Measurements from ENCODE around the gene GCSAML.
"Not testable (repeated sequence)": the region's sequence is repeated elsewhere in the genome, so short reads cannot be mapped to it uniquely, and the experiment has no call there.

GCSAML gene

DNA sequence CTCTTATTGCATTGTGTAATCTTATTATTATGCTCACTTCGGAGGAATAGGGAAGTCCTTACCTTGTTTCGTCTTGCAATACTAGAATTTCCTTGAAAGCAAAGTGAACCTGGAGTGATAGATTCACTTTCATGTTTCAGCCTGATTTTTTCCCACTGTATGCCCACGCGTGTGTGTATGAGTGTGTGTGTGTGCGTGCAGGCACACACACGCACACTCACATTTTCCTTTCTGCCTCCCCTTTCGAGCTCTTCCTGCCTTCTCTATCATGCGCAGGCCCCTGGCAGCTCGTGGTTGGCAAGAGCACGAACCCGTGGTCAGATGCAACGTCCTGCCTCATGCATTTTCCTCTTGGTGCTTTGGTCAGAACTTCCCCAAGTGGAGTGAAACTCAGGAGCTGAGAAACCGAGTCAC is at the start of gene GCSAML:
GCSAML (plus strand) TSS at position 366 of the 414 bp plus-strand sequence. CDS start 58 bp downstream, outside the sequence.
- H3K9ac ChIP-seq (ENCODE audit: low read depth in 1 of 2, low read length in 2 of 2) = no peak within 1 kb of the TSS
- no peaks in the 10 kb centered on the region for H3K9me3 ChIP-seq (ENCODE audit: control insufficient read depth in 2 of 2, low read length in 2 of 2)
- H3K4me3 ChIP-seq (ENCODE audit: low read length in 2 of 2) = peak within 1 kb of the TSS in 1 of 2 donors; percentile 14
- H3K4me1 ChIP-seq (ENCODE audit: control insufficient read depth in 2 of 2, insufficient read depth in 2 of 2, low read length in 2 of 2) = no peaks in the 10 kb centered on the region
- no peaks in the 10 kb centered on the region for H3K27me3 ChIP-seq (ENCODE audit: control insufficient read depth in 2 of 2, insufficient read depth in 2 of 2, low read length in 2 of 2)
- H3K36me3 ChIP-seq (ENCODE audit: control insufficient read depth in 2 of 2, insufficient read depth in 2 of 2, low read length in 2 of 2) = no peaks in the 10 kb centered on the region
- no peak within 1 kb of the TSS for H3K27ac ChIP-seq (ENCODE audit: low read depth in 2 of 2, low read length in 2 of 2)

DNA sequence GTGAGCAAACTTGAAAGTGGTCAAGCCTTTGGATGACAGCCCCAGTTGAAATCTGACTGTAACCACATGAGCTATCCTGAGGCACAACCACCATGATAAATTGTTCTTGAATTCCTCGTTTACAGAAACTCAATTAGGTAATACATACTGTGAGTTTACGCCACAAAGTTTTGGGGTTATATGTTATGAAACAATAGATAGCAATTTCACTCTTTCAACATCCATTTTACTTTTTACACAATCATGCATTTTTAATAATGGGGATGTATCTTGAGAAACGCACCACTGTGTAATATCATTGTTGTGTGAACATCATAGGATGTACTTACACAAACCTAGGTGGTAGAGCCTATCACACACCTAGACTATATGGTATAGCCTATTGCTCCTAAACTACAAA is 48.1 kb upstream of the GCSAML start:
- Histone ChIP-seq H3K36me3 (ENCODE audit: control insufficient read depth in 2 of 2, insufficient read depth in 2 of 2, low read length in 2 of 2) (no peaks in the 10 kb centered on the region), H3K27ac (ENCODE audit: low read depth in 2 of 2, low read length in 2 of 2) (no peak overlapping the region), H3K4me1 (ENCODE audit: control insufficient read depth in 2 of 2, insufficient read depth in 2 of 2, low read length in 2 of 2) (peaks cover 0 to 3% of the 10 kb centered on the region in 2 donors), H3K9me3 (ENCODE audit: control insufficient read depth in 2 of 2, low read length in 2 of 2) (no peaks in the 10 kb centered on the region), H3K9ac (ENCODE audit: low read depth in 1 of 2, low read length in 2 of 2) (no peak overlapping the region), H3K4me3 (ENCODE audit: low read length in 2 of 2) (no peak overlapping the region), H3K27me3 (ENCODE audit: control insufficient read depth in 2 of 2, insufficient read depth in 2 of 2, low read length in 2 of 2) (peaks cover 0 to 2% of the 10 kb centered on the region in 2 donors)

DNA sequence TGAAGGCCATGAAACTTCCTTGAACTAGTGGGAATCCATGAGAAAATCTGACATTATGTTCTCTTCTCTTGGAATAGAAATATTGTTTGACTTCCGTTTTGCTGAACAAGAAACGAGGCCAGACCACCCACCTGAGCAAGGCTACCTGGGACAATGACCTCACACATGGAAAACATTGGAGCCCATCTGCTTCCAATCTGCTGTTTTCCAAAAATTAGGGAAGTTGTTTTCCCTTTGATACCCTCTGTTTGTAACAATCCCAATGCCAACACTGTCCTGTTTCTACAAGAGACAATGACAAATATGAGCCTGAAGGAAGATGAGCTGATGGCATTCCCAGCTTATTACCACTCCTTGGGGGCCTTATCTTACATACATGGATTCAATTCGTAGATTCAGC is 42.1 kb upstream of the GCSAML start:
- Histone ChIP-seq H3K27me3 (ENCODE audit: control insufficient read depth in 2 of 2, insufficient read depth in 2 of 2, low read length in 2 of 2) (no peaks in the 10 kb centered on the region), H3K9me3 (ENCODE audit: control insufficient read depth in 2 of 2, low read length in 2 of 2) (no peaks in the 10 kb centered on the region), H3K9ac (ENCODE audit: low read depth in 1 of 2, low read length in 2 of 2) (no peak overlapping the region), H3K4me1 (ENCODE audit: control insufficient read depth in 2 of 2, insufficient read depth in 2 of 2, low read length in 2 of 2) (no peaks in the 10 kb centered on the region), H3K36me3 (ENCODE audit: control insufficient read depth in 2 of 2, insufficient read depth in 2 of 2, low read length in 2 of 2) (no peaks in the 10 kb centered on the region), H3K4me3 (ENCODE audit: low read length in 2 of 2) (no peak overlapping the region), H3K27ac (ENCODE audit: low read depth in 2 of 2, low read length in 2 of 2) (no peak overlapping the region)

DNA sequence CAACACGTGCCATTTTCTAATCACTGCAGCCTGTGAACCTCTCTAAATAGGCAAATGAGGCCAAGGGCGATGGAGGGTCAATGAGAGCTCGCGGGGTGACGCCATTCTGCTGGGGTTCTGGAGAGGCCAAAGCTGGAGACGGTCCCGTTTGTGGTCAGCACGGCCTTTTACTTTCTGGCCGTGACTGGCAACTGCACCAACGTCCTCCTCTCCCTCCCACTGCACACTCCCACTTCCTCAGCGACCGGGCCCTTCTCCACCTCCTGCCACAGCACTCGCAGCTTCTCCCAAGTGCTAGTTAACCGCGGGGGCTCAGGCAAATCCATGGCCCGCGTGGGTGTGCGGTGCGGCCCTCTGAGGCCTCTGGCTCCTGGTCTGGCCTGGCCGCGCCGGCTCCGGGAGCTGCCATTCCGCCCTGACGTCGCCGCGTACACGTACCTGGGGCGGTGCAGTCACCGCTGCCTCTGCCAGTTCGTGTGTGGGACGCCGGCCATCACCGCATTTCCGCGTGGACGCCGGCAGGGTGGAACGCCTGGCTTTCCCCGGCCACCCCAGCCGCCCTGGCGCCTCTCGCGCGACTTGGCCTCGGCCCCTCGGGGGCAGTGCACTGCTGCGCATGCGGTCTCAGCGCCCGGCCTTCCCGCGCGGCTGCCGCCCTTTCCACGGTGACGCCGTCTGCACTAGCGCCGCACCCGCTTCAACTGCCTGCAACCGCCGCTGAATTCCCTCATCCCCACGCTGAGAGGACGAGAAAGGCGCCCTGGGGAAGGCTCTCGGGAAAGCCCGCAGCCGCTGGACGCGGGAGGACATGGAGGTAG is 30.9 kb upstream of the GCSAML start:
- no peaks in the 10 kb centered on the region for H3K36me3 ChIP-seq (ENCODE audit: control insufficient read depth in 2 of 2, insufficient read depth in 2 of 2, low read length in 2 of 2)
- no peaks in the 10 kb centered on the region for H3K4me1 ChIP-seq (ENCODE audit: control insufficient read depth in 2 of 2, insufficient read depth in 2 of 2, low read length in 2 of 2)
- no peak overlapping the region for H3K9ac ChIP-seq (ENCODE audit: low read depth in 1 of 2, low read length in 2 of 2)
- H3K27me3 ChIP-seq (ENCODE audit: control insufficient read depth in 2 of 2, insufficient read depth in 2 of 2, low read length in 2 of 2) = no peaks in the 10 kb centered on the region
- H3K4me3 ChIP-seq (ENCODE audit: low read length in 2 of 2) = no peak overlapping the region
- no peak overlapping the region for H3K27ac ChIP-seq (ENCODE audit: low read depth in 2 of 2, low read length in 2 of 2)
- H3K9me3 ChIP-seq (ENCODE audit: control insufficient read depth in 2 of 2, low read length in 2 of 2) = no peaks in the 10 kb centered on the region

DNA sequence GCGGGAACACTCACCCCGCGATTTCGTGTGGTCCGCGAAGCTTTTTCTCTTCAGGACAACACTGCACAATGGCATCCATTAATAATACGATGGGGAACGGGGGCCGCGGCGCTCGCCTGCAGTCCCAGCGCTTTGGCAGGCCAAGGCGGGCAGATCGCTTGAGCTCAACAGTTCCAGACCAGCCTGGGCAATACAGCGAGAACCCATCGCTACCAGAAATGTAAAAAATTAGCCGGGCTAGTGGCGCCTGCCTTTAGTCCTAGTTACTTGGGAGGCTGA is 30.4 kb upstream of the GCSAML start:
- Histone ChIP-seq H3K27me3 (ENCODE audit: control insufficient read depth in 2 of 2, insufficient read depth in 2 of 2, low read length in 2 of 2) (no peaks in the 10 kb centered on the region), H3K9ac (ENCODE audit: low read depth in 1 of 2, low read length in 2 of 2) (no peak overlapping the region), H3K4me3 (ENCODE audit: low read length in 2 of 2) (no peak overlapping the region), H3K27ac (ENCODE audit: low read depth in 2 of 2, low read length in 2 of 2) (no peak overlapping the region), H3K9me3 (ENCODE audit: control insufficient read depth in 2 of 2, low read length in 2 of 2) (no peaks in the 10 kb centered on the region), H3K36me3 (ENCODE audit: control insufficient read depth in 2 of 2, insufficient read depth in 2 of 2, low read length in 2 of 2) (no peaks in the 10 kb centered on the region), H3K4me1 (ENCODE audit: control insufficient read depth in 2 of 2, insufficient read depth in 2 of 2, low read length in 2 of 2) (no peaks in the 10 kb centered on the region)

DNA sequence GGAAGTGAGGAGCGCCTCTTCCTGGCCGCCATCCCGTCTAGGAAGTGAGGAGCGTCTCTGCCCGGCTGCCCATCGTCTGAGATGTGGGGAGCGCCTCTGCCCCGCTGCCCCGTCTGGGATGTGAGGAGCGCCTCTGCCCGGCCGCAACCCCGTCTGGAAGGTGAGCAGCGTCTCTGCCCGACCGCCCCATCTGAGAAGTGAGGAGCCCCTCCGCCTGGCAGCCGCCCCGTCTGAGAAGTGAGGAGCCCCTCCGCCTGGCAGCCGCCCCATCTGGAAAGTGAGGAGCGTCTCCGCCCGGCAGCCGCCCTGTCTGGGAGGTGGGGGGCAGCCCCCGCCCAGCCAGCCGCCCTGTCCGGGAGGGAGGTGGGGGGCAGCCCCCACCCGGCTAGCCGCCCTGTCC is 27.0 kb upstream of the GCSAML start:
- not testable (repeated sequence) for H3K4me3 ChIP-seq (ENCODE audit: low read length in 2 of 2); H3K27me3 ChIP-seq (ENCODE audit: control insufficient read depth in 2 of 2, insufficient read depth in 2 of 2, low read length in 2 of 2); H3K27ac ChIP-seq (ENCODE audit: low read depth in 2 of 2, low read length in 2 of 2); H3K9ac ChIP-seq (ENCODE audit: low read depth in 1 of 2, low read length in 2 of 2); H3K4me1 ChIP-seq (ENCODE audit: control insufficient read depth in 2 of 2, insufficient read depth in 2 of 2, low read length in 2 of 2); H3K36me3 ChIP-seq (ENCODE audit: control insufficient read depth in 2 of 2, insufficient read depth in 2 of 2, low read length in 2 of 2); H3K9me3 ChIP-seq (ENCODE audit: control insufficient read depth in 2 of 2, low read length in 2 of 2)

DNA sequence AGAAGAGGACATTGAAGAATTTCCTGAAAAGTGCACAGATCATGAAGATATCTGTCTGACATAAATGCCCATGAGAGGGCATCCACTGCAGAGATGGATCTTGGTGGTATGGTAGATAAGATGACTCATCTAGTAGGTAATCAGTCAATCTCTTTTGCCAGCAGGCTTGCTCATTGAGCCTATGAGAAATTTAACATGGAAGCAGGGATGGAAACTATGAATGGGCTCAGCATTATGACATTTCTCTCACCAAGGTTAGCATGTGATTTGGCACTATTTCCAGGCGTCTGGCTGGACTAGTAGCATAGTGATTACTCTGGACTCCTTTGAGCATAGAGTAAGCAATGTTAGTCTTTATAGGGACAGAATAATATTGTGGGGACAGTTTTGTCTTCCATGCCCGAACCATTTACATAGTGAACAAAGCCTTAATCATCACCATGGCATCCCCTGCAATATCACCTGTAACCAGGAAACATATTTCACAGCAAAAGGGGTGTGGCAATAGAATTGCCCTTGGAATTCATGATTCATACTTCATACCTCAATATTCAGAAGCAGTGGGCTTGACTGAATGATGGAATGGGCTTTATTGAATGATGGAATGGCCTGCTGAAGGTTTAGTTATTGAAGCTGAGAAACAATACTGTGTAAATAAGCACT is 20.0 kb upstream of the GCSAML start:
- Histone ChIP-seq H3K9me3 (ENCODE audit: control insufficient read depth in 2 of 2, low read length in 2 of 2) (no peaks in the 10 kb centered on the region), H3K36me3 (ENCODE audit: control insufficient read depth in 2 of 2, insufficient read depth in 2 of 2, low read length in 2 of 2) (no peaks in the 10 kb centered on the region), H3K9ac (ENCODE audit: low read depth in 1 of 2, low read length in 2 of 2) (no peak overlapping the region), H3K27ac (ENCODE audit: low read depth in 2 of 2, low read length in 2 of 2) (no peak overlapping the region), H3K4me1 (ENCODE audit: control insufficient read depth in 2 of 2, insufficient read depth in 2 of 2, low read length in 2 of 2) (no peaks in the 10 kb centered on the region), H3K27me3 (ENCODE audit: control insufficient read depth in 2 of 2, insufficient read depth in 2 of 2, low read length in 2 of 2) (no peaks in the 10 kb centered on the region), H3K4me3 (ENCODE audit: low read length in 2 of 2) (no peak overlapping the region)

DNA sequence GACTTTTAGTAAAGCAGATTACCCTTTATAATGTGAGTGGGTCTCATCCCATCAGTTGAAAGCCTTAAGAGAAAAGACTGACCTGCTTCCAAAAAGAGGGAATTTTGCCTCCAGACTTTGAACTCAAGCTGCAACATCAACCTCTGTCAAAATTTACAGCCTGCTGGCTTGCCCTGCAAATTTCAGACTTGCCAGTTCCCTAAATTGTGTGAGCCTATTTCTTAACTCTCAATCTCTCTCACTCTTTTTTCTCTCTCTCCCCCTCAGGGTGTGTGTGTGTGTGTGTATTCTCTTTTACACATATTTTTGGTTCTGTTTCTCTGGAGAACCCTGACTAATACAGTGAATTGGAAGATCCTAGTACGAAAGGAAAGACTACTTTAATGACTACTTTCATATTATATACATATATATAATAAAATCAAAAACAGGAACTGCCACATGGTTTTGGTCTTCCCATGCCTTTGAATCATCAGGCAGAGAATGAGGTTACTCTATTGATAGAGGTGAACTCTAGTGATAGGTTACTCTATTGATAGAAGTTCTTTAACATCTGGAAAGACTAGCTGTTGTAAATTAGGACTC is 19.1 kb upstream of the GCSAML start:
- no peak overlapping the region for H3K9ac ChIP-seq (ENCODE audit: low read depth in 1 of 2, low read length in 2 of 2)
- no peaks in the 10 kb centered on the region for H3K27me3 ChIP-seq (ENCODE audit: control insufficient read depth in 2 of 2, insufficient read depth in 2 of 2, low read length in 2 of 2)
- no peak overlapping the region for H3K27ac ChIP-seq (ENCODE audit: low read depth in 2 of 2, low read length in 2 of 2)
- no peaks in the 10 kb centered on the region for H3K9me3 ChIP-seq (ENCODE audit: control insufficient read depth in 2 of 2, low read length in 2 of 2)
- no peak overlapping the region for H3K4me3 ChIP-seq (ENCODE audit: low read length in 2 of 2)
- H3K4me1 ChIP-seq (ENCODE audit: control insufficient read depth in 2 of 2, insufficient read depth in 2 of 2, low read length in 2 of 2) = no peaks in the 10 kb centered on the region
- no peaks in the 10 kb centered on the region for H3K36me3 ChIP-seq (ENCODE audit: control insufficient read depth in 2 of 2, insufficient read depth in 2 of 2, low read length in 2 of 2)

DNA sequence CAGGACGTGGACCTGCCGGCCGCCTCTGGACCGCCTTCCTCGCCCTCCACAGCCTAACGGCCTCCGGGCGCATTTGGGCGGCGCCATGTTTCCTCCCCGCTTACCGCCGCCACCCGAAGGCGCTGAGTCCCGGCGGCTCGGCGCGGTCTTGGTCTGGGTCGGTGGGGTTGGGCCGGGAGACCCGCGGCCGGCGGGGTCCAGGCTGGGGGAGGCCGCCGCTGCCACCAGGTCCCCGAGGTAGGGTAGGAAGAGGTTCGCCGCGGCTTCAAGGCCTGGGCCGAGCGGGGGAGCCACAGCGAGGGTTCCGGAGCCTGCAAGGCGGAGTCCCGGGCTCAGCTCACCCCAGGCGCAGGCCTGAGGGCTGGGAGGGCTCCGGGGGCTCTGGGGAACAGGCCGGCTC is 18.1 kb upstream of the GCSAML start:
- no peaks in the 10 kb centered on the region for H3K27me3 ChIP-seq (ENCODE audit: control insufficient read depth in 2 of 2, insufficient read depth in 2 of 2, low read length in 2 of 2)
- no peak overlapping the region for H3K27ac ChIP-seq (ENCODE audit: low read depth in 2 of 2, low read length in 2 of 2)
- H3K36me3 ChIP-seq (ENCODE audit: control insufficient read depth in 2 of 2, insufficient read depth in 2 of 2, low read length in 2 of 2) = no peaks in the 10 kb centered on the region
- no peak overlapping the region for H3K9ac ChIP-seq (ENCODE audit: low read depth in 1 of 2, low read length in 2 of 2)
- H3K4me1 ChIP-seq (ENCODE audit: control insufficient read depth in 2 of 2, insufficient read depth in 2 of 2, low read length in 2 of 2) = no peaks in the 10 kb centered on the region
- H3K9me3 ChIP-seq (ENCODE audit: control insufficient read depth in 2 of 2, low read length in 2 of 2) = no peaks in the 10 kb centered on the region
- H3K4me3 ChIP-seq (ENCODE audit: low read length in 2 of 2) = no peak overlapping the region

DNA sequence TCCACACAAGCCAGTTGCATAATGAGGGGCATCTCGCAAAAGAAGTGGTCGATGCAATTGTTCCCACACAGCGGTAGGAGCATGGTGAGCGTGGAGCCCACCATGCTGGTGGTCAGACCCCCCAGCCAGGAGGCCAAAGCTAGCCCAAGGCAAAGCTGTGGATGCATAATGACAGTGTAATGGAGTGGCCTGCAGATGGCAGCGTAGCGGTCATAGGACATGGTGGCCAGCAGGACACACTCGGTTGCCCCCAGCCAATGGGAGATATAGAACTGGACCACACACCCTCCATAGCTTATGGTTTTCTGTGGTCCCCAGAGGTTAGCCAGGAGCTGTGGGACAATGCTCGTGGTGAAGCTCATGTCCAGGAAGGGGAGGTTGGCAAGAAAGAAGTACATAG is 17.0 kb upstream of the GCSAML start:
- H3K36me3 ChIP-seq (ENCODE audit: control insufficient read depth in 2 of 2, insufficient read depth in 2 of 2, low read length in 2 of 2) = no peaks in the 10 kb centered on the region
- no peak overlapping the region for H3K27ac ChIP-seq (ENCODE audit: low read depth in 2 of 2, low read length in 2 of 2)
- no peak overlapping the region for H3K4me3 ChIP-seq (ENCODE audit: low read length in 2 of 2)
- H3K27me3 ChIP-seq (ENCODE audit: control insufficient read depth in 2 of 2, insufficient read depth in 2 of 2, low read length in 2 of 2) = no peaks in the 10 kb centered on the region
- no peaks in the 10 kb centered on the region for H3K9me3 ChIP-seq (ENCODE audit: control insufficient read depth in 2 of 2, low read length in 2 of 2)
- no peak overlapping the region for H3K9ac ChIP-seq (ENCODE audit: low read depth in 1 of 2, low read length in 2 of 2)
- H3K4me1 ChIP-seq (ENCODE audit: control insufficient read depth in 2 of 2, insufficient read depth in 2 of 2, low read length in 2 of 2) = no peaks in the 10 kb centered on the region
